ENCODE results near the gene INTS4.
A peak's percentile ranks its signal among the peaks of the same experiment; 100 is the strongest.
"Not testable (repeated sequence)": the region's sequence is repeated elsewhere in the genome, so short reads cannot be mapped to it uniquely, and the experiment has no call there.

The INTS4 gene

GRCh38 chr11:78032090-78032489 is 37.6 kb upstream of the INTS4 start:
- H3K9me2 ChIP-seq (replicated peaks; ENCODE audit: low read depth, low read length), result no peaks in the 10 kb centered on the region
- TF ChIP-seq, protein P1, sequence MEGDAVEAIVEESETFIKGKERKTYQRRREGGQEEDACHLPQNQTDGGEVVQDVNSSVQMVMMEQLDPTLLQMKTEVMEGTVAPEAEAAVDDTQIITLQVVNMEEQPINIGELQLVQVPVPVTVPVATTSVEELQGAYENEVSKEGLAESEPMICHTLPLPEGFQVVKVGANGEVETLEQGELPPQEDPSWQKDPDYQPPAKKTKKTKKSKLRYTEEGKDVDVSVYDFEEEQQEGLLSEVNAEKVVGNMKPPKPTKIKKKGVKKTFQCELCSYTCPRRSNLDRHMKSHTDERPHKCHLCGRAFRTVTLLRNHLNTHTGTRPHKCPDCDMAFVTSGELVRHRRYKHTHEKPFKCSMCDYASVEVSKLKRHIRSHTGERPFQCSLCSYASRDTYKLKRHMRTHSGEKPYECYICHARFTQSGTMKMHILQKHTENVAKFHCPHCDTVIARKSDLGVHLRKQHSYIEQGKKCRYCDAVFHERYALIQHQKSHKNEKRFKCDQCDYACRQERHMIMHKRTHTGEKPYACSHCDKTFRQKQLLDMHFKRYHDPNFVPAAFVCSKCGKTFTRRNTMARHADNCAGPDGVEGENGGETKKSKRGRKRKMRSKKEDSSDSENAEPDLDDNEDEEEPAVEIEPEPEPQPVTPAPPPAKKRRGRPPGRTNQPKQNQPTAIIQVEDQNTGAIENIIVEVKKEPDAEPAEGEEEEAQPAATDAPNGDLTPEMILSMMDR (conservative IDR thresholded peaks at IDR 0.05; ENCODE audit: low read length), result no peak
- TF ChIP-seq EZH2phosphoT487 (IDR thresholded peaks at IDR 0.05; ENCODE audit: borderline replicate concordance), result no peak
- H3K4me2 ChIP-seq (ENCODE audit: low read depth, low read length, poor library complexity, severe bottlenecking), result no peak overlapping the region
- no peaks in the 10 kb centered on the region for H3K79me2 ChIP-seq (ENCODE audit: insufficient read depth, low read length)
- H2AFZ ChIP-seq (ENCODE audit: low read length), result peak overlapping the region; percentile 13; the same call in 1 of the 2 replicates
- H3K36me3 ChIP-seq (ENCODE audit: insufficient read depth, low read length), result no peaks in the 10 kb centered on the region
- H3K4me1 ChIP-seq (ENCODE audit: insufficient read depth, low read length, poor library complexity, severe bottlenecking), result no peaks in the 10 kb centered on the region
- H3F3A ChIP-seq (ENCODE audit: low read depth), result no peaks in the 10 kb centered on the region
- no peak overlapping the region for H3K4me3 ChIP-seq (ENCODE audit: low read length, poor library complexity, severe bottlenecking)
- H3K9ac ChIP-seq (ENCODE audit: low read depth, low read length, poor library complexity, severe bottlenecking), result no peak overlapping the region
- H4K20me1 ChIP-seq (ENCODE audit: insufficient read depth, low read length, poor library complexity, severe bottlenecking), result no peaks in the 10 kb centered on the region
- no peaks in the 10 kb centered on the region for H3K9me3 ChIP-seq (ENCODE audit: insufficient read depth, low read depth, low read length)
- H3K27me3 ChIP-seq (ENCODE audit: insufficient read depth, low read length, poor library complexity, severe bottlenecking), result no peaks in the 10 kb centered on the region

GRCh38 chr11:78031629-78032028 is 37.2 kb upstream of the INTS4 start:
- Histone ChIP-seq H3K9ac (ENCODE audit: low read depth, low read length, poor library complexity, severe bottlenecking) (no peak overlapping the region), H3K27me3 (ENCODE audit: insufficient read depth, low read length, poor library complexity, severe bottlenecking) (no peaks in the 10 kb centered on the region), H4K20me1 (ENCODE audit: insufficient read depth, low read length, poor library complexity, severe bottlenecking) (no peaks in the 10 kb centered on the region), H3F3A (ENCODE audit: low read depth) (no peaks in the 10 kb centered on the region), H3K4me2 (ENCODE audit: low read depth, low read length, poor library complexity, severe bottlenecking) (no peak overlapping the region), H3K9me2 (replicated peaks; ENCODE audit: low read depth, low read length) (no peaks in the 10 kb centered on the region), H3K4me3 (ENCODE audit: low read length, poor library complexity, severe bottlenecking) (no peak overlapping the region), H2AFZ (ENCODE audit: low read length) (peak overlapping the region; percentile 13; the same call in 1 of the 2 replicates), H3K79me2 (ENCODE audit: insufficient read depth, low read length) (no peaks in the 10 kb centered on the region), H3K36me3 (ENCODE audit: insufficient read depth, low read length) (no peaks in the 10 kb centered on the region), H3K9me3 (ENCODE audit: insufficient read depth, low read depth, low read length) (no peaks in the 10 kb centered on the region), H3K4me1 (ENCODE audit: insufficient read depth, low read length, poor library complexity, severe bottlenecking) (no peaks in the 10 kb centered on the region)
- TF ChIP-seq, protein P1 (conservative IDR thresholded peaks at IDR 0.05; ENCODE audit: low read length), result no peak
- TF ChIP-seq EZH2phosphoT487 (IDR thresholded peaks at IDR 0.05; ENCODE audit: borderline replicate concordance), result no peak

- H3K4me3 ChIP-seq (ENCODE audit: low read length, poor library complexity, severe bottlenecking), result no peak overlapping the region
- no peaks in the 10 kb centered on the region for H3K27me3 ChIP-seq (ENCODE audit: insufficient read depth, low read length, poor library complexity, severe bottlenecking)
- no peak overlapping the region for H2AFZ ChIP-seq (ENCODE audit: low read length)
- H3K9me2 ChIP-seq (replicated peaks; ENCODE audit: low read depth, low read length), result no peaks in the 10 kb centered on the region
- no peaks in the 10 kb centered on the region for H3F3A ChIP-seq (ENCODE audit: low read depth)
- no peaks in the 10 kb centered on the region for H3K36me3 ChIP-seq (ENCODE audit: insufficient read depth, low read length)
- no peaks in the 10 kb centered on the region for H3K9me3 ChIP-seq (ENCODE audit: insufficient read depth, low read depth, low read length)
- H3K9ac ChIP-seq (ENCODE audit: low read depth, low read length, poor library complexity, severe bottlenecking), result no peak overlapping the region
- H3K4me1 ChIP-seq (ENCODE audit: insufficient read depth, low read length, poor library complexity, severe bottlenecking), result no peaks in the 10 kb centered on the region
- no peak overlapping the region for H3K4me2 ChIP-seq (ENCODE audit: low read depth, low read length, poor library complexity, severe bottlenecking)
- H3K79me2 ChIP-seq (ENCODE audit: insufficient read depth, low read length), result no peaks in the 10 kb centered on the region
- no peaks in the 10 kb centered on the region for H4K20me1 ChIP-seq (ENCODE audit: insufficient read depth, low read length, poor library complexity, severe bottlenecking)
- TF ChIP-seq EZH2phosphoT487 (IDR thresholded peaks at IDR 0.05; ENCODE audit: borderline replicate concordance), result no peak
- TF ChIP-seq, protein P1 (conservative IDR thresholded peaks at IDR 0.05; ENCODE audit: low read length), result no peak
Measured at GRCh38 chr11:78030429-78031325, 36.2 kb upstream of the INTS4 start.

DNA sequence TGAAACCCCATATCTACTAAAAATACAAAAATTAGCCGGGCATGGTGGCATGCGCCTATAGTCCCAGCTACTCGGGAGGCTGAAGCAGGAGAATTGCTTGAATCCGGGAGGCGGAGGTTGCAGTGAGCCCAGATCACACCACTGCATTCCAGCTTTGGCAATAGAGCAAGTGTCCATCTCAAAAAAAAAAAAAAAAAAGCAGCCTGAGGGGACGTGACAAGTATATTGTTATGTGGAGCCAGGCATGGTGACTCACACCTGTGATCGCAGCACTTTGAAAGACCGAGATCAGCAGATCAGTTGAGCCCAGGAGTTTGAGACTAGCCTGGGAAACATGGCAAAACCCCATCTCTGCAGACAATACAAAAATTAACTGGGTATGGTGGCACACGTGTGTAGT is 34.0 kb upstream of the INTS4 start:
- H3K4me3 ChIP-seq (ENCODE audit: low read length, poor library complexity, severe bottlenecking); H3F3A ChIP-seq (ENCODE audit: low read depth); H2AFZ ChIP-seq (ENCODE audit: low read length); H3K9me3 ChIP-seq (ENCODE audit: insufficient read depth, low read depth, low read length); H3K4me2 ChIP-seq (ENCODE audit: low read depth, low read length, poor library complexity, severe bottlenecking); H3K27me3 ChIP-seq (ENCODE audit: insufficient read depth, low read length, poor library complexity, severe bottlenecking); H3K4me1 ChIP-seq (ENCODE audit: insufficient read depth, low read length, poor library complexity, severe bottlenecking); H3K79me2 ChIP-seq (ENCODE audit: insufficient read depth, low read length); H4K20me1 ChIP-seq (ENCODE audit: insufficient read depth, low read length, poor library complexity, severe bottlenecking); H3K9me2 ChIP-seq (replicated peaks; ENCODE audit: low read depth, low read length); H3K9ac ChIP-seq (ENCODE audit: low read depth, low read length, poor library complexity, severe bottlenecking); H3K36me3 ChIP-seq (ENCODE audit: insufficient read depth, low read length): not testable (repeated sequence)

Data from Loucy (cell line).